Uterus (tissue), 4 donors: Measurements from ENCODE around the gene CAPN15. TPM values are rescaled to one million over a fixed set of nuclear protein-coding genes. Genes with fewer than 3 reads are reported as not detected.

Experiments used
- DNase-seq, 2 donors: peaks; one replicate each; pipeline ENCODE4 v3.0.0-alpha.2; 2019 to 2020
- H3K27ac ChIP-seq, 2 donors: fragments of 200-600 bp; sonication (generic); 1 replicate in 1 of 2; 2 replicates in 1 of 2; pipeline ENCODE4 v1.5.1; 2016 to 2018
- H3K27me3 ChIP-seq, 2 donors: fragments of 200-600 bp; sonication (generic); one replicate each; pipeline ENCODE4 v1.5.1; 2018 to 2019; ENCODE audit warnings: control low read depth in 1 of 2
- H3K36me3 ChIP-seq, 2 donors: fragments of 200-600 bp; sonication (generic); one replicate each; pipeline ENCODE4 v1.5.1; 2019; ENCODE audit warnings: control low read depth in 1 of 2
- H3K4me1 ChIP-seq, 2 donors: fragments of 200-600 bp; sonication (generic); one replicate each; pipeline ENCODE4 v1.5.1; 2018 to 2019; ENCODE audit warnings: control low read depth in 1 of 2
- H3K4me3 ChIP-seq, 2 donors: fragments of 200-600 bp; sonication (generic); 1 replicate in 1 of 2; 2 replicates in 1 of 2; pipeline ENCODE4 v1.5.1; 2018 to 2019; ENCODE audit warnings: mild to moderate bottlenecking in 1 of 2
- H3K9me3 ChIP-seq, 2 donors: fragments of 200-600 bp; sonication (generic); one replicate each; pipeline ENCODE4 v1.5.1; 2019; ENCODE audit warnings: control low read depth in 1 of 2
- CTCF ChIP-seq, 4 experiments: fragments of 200-600 bp in 2 of 4; fragments of 450-650 bp in 2 of 4; sonication (generic) in 2 of 4; IDR thresholded peaks; one replicate each; pipeline ENCODE4 v1.5.1; 2016 to 2019; ENCODE audit warnings: antibody characterized with exemption in 4 of 4, mild to moderate bottlenecking in 2 of 4, moderate library complexity in 1 of 4
- POLR2A ChIP-seq, 2 donors: fragments of 450-650 bp; IDR thresholded peaks; one replicate each; pipeline ENCODE4 v1.6.1; 2016; ENCODE audit warnings: antibody characterized with exemption in 2 of 2, mild to moderate bottlenecking in 1 of 2, moderate library complexity in 1 of 2
- intact Hi-C: fragments of 100-400 bp; cut with DNase I; formaldehyde crosslinking; loops from one replicate; pipeline ENCODE4 v1.15.1; 2023; ENCODE audit warnings: low total_unique reads
- total RNA-seq, 4 donors: library from RNA; depleted of rRNA in 3 of 4; stranded (reverse); fragments of >200 nt in 3 of 4; gene quantifications; one replicate each; pipeline versions ENCODE4 v1.1.0 to v1.2.4, GENCODE V29; 2014 to 2023
- donor health status: DM: yes; HTN: yes; CAD: no.

CAPN15 gene
- total RNA-seq, 4 donors from 2014 or later = 7.9 to 37.3 (median 19.3) TPM

DNA sequence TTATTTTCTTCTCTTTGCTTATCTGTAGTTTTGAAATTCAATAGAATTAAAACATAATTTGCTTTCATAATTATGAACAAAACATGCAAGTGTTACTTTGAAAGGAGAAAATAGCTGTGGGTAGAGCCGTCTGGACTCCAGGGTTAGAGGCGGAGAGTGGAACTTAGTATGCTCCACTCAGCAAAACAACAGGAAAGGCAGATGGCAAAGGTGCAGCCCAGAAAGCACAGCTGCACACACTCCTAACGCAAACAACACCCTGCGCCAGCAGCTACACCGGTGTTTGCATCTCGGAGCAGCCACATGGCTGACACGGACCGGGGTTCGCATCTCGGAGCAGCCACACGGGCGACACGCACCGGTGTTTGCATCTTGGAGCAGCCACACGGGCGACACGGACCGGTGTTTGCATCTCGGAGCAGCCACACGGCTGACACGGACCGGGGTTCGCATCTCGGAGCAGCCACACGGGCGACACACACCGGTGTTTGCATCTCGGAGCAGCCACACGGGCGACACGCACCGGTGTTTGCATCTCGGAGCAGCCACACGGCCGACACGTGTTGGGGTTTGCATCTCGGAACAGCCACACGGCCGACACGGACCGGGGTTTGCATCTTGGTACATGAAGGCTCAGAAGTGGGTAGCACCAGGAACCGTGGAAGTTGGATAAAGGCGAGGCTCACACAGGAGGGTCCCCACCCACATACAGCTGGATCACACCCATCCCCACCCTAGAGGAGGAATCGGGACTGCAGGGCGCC lies 12.2 kb upstream of the CAPN15 start:
- Histone ChIP-seq H3K27me3 (no peaks in the 10 kb centered on the region), H3K4me1 (no peaks in the 10 kb centered on the region), H3K36me3 (no peaks in the 10 kb centered on the region), H3K4me3 (no peak overlapping the region), H3K27ac (no peak overlapping the region), H3K9me3 (no peaks in the 10 kb centered on the region)
- TF ChIP-seq CTCF (IDR thresholded peaks at IDR 0.05) (no peak), POLR2A (IDR thresholded peaks at IDR 0.05) (no peak)
- no peak for DNase-seq
- intact Hi-C loops = no loop called here

DNA sequence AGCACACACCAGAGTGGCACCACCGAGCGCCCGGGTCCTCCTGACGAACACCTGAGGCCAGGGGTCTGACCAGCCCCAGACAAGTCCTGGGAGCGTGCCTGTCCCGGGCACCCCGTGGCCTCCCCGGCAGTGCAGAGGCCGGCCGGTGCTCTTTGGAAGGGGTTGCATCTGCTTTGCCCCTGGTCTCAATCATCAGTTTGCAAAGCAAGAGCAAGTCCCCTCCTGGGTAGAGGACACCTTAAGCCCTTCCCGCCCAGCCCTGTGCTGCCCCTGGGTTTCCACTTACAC lies 11.6 kb upstream of the CAPN15 start:
- H3K27ac ChIP-seq = no peak overlapping the region
- H3K4me3 ChIP-seq = no peak overlapping the region
- TF ChIP-seq CTCF (IDR thresholded peaks at IDR 0.05) (no peak), POLR2A (IDR thresholded peaks at IDR 0.05) (no peak)
- no peak for DNase-seq
- H3K27me3 ChIP-seq = no peaks in the 10 kb centered on the region
- no peaks in the 10 kb centered on the region for H3K9me3 ChIP-seq
- H3K36me3 ChIP-seq = no peaks in the 10 kb centered on the region
- H3K4me1 ChIP-seq = no peaks in the 10 kb centered on the region
- intact Hi-C loops = no loop called here

DNA sequence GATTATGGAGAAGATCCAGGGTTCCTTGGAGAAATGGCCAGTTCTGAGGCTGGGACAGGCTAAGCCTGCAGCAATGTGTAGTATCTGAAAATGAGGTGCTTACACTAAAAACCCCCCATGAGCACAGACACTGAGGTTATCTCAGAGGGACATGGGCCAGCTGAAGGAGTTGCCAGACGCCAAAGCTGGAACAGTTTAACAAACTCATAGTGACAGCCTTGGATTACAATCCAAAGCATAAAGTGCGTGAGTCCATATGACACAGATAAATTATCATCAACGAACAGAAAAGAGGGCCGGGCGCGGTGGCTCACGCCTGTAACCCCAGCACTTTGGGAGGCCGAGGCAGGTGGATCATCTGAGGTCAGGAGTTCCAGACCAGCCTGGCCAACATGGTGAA lies 11.2 kb upstream of the CAPN15 start:
- Histone ChIP-seq H3K36me3 (no peaks in the 10 kb centered on the region), H3K9me3 (no peaks in the 10 kb centered on the region), H3K27ac (no peak overlapping the region), H3K4me1 (no peaks in the 10 kb centered on the region), H3K27me3 (no peaks in the 10 kb centered on the region), H3K4me3 (no peak overlapping the region)
- TF ChIP-seq CTCF (IDR thresholded peaks at IDR 0.05) (no peak), POLR2A (IDR thresholded peaks at IDR 0.05) (no peak)
- intact Hi-C loops = no loop called here
- DNase-seq = no peak

- H3K36me3 ChIP-seq = no peaks in the 10 kb centered on the region
Observed at GRCh38 chr16:518858-519257, 8.7 kb upstream of the CAPN15 start.

GRCh38 chr16:519425-519824 lies 8.1 kb upstream of the CAPN15 start:
- no peaks in the 10 kb centered on the region for H3K36me3 ChIP-seq
- no peak for DNase-seq
- TF ChIP-seq POLR2A (IDR thresholded peaks at IDR 0.05) = no peak
- no peak for TF ChIP-seq CTCF (IDR thresholded peaks at IDR 0.05)
- no peaks in the 10 kb centered on the region for H3K4me1 ChIP-seq
- no peaks in the 10 kb centered on the region for H3K27me3 ChIP-seq
- H3K4me3 ChIP-seq = no peak overlapping the region
- H3K27ac ChIP-seq = no peak overlapping the region
- H3K9me3 ChIP-seq = no peaks in the 10 kb centered on the region
- intact Hi-C loops = no loop called here

More at GRCh38 chr16:518858-519257, 8.7 kb upstream of the CAPN15 start:
- H3K27ac ChIP-seq = no peak overlapping the region
- TF ChIP-seq CTCF (IDR thresholded peaks at IDR 0.05) (no peak), POLR2A (IDR thresholded peaks at IDR 0.05) (no peak)
- no peaks in the 10 kb centered on the region for H3K9me3 ChIP-seq
- no peaks in the 10 kb centered on the region for H3K27me3 ChIP-seq
- H3K4me1 ChIP-seq = no peaks in the 10 kb centered on the region
- no peak for DNase-seq
- intact Hi-C loops = no loop called here
- H3K4me3 ChIP-seq = no peak overlapping the region
